CD1c-positive myeloid dendritic cell (primary cell): ENCODE results near the gene GTF2B.
"Not testable (repeated sequence)": the region's sequence is repeated elsewhere in the genome, so short reads cannot be mapped to it uniquely, and the experiment has no call there.

Source experiments
- DNase-seq: peaks from one replicate; pipeline ENCODE4 v3.0.0-alpha.2; 2016; ENCODE audit errors: extremely low spot score

GTF2B gene

DNA sequence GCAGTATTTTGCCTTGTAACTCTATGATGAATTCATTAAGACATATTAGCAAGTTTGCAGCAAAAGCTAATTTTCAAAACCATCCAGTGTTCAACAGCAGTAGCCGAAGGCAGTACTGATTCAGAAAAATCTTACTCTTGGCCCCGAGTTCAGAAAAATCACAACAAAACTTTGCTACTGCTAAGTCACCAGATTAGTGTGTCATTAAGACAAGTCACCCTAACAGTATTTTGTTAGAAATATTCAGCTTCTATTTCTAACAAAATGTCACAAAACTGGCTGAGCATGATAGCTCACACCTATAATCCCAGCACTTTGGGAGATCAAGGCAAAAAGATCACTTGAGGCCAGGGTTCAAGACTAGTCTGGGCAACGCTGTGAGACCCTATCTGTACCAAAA lies 8.2 kb downstream of the GTF2B start:
- no peak for DNase-seq

DNA sequence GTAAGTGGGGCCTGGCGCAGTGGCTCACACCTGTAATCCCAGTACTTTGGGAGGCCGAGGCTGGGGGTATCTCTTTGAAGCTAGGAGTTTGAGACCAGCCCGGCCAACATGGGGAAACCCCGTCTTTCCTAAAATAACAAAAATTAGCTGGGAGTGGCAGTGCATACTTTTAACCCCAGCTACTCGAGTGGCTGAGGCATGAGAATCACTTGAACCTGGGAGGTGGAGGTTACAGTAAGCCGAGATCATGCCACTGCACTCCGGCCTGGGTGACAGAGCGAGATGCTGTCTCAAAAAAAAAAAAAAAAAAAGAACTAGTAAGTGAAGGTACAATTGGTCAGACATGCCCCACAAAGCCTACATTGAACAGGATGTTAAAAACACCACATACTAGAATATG lies 10.7 kb downstream of the GTF2B start:
- DNase-seq: not testable (repeated sequence)

DNA sequence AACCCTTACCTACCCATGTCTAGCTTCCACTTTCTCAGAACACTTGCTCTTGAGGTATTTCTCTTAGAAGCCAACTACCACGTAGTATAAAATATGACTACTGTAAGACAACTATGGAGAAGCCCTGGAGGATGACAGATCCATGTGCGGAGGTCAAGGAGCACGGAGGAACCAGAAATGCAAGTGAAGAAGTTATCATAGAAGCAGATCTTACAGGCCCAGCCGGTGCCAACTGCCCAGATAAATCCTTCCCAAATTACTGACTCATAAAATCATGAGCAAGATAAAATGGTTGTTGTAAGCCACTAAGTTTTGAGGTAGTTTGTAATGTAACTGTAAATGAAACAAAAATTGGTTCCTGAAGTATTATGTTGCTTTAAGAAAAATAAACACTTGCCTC lies 12.6 kb downstream of the GTF2B start:
- DNase-seq: no peak

- no peak for DNase-seq
These were observed 13.5 kb downstream of the GTF2B start for GRCh38 chr1:88877911-88878310.

DNA sequence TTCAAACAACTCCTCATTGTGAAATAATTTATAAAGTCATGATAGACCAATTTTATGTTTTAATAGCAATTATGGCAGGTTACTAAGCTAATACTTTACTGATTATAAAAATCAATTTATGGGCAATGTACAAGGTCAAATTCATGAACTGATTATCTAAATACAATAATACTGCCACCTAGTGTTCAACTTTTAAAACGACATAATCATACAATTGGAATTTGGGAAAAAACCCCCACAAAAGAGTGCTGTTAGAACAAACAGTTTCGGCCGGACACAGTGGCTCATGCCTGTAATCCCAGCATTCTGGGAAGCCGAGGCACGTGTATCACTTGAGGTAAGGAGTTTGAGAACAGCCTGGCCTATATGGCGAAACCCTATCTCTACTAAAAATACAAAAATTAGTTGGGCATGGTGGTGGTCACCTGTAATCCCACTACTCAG lies 14.0 kb downstream of the GTF2B start:
- DNase-seq: peak; percentile 60

GRCh38 chr1:88876573-88877365 lies 14.6 kb downstream of the GTF2B start:
- no peak for DNase-seq

GRCh38 chr1:88875595-88875994 lies 15.8 kb downstream of the GTF2B start:
- DNase-seq: no peak

DNA sequence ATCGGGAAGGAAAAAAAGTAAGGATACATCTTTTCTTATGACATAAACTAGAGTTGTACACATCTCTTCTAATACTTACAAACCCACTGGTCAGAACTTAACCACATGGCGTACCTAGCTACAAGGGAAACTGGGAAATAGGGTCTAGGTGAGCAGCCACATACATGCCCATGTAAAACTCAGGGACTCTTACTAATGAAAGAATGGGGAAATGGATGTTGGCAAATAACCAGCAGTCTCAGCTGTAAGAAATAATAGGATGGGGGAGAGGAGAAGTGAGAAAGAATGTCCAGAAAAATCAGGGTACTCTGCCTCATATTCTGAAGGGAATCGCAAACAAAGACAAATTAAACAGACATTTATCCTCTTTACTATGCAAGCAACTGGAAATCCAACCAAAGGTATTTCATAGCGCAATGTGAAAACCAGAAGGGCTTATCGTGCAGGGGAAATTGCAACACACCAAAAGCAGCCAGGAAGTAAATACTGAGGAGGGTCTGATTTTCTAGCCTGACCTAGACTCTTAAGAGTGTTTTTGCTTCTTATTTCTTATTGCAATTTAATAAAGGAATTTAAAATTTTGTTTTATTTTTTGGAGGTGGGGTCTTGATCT lies 17.5 kb downstream of the GTF2B start:
- peak; percentile 17 for DNase-seq

DNA sequence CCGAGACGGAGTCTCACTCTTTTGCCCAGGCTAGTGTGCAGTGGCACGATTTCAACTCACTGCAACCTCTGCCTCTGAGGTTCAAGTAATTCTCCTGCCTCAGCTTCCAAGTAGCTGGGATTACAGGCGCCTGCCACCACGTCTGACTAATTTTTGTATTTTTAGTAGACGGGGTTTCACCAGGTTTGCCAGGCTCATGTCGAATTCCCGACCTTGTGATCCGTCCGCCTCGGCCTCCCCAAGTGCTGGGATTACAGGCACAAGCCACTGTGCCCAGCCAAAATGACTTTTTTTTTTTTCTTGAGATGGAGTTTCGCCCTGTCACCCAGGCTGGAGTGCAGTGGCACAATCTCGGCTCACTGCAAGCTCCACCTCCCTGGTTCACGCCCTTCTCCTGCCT lies 21.7 kb downstream of the GTF2B start:
- DNase-seq: not testable (repeated sequence)

GRCh38 chr1:88867743-88868521 lies 23.4 kb downstream of the GTF2B start:
- DNase-seq: no peak

GRCh38 chr1:88851303-88852063 lies 39.9 kb downstream of the GTF2B start:
- DNase-seq: no peak

DNA sequence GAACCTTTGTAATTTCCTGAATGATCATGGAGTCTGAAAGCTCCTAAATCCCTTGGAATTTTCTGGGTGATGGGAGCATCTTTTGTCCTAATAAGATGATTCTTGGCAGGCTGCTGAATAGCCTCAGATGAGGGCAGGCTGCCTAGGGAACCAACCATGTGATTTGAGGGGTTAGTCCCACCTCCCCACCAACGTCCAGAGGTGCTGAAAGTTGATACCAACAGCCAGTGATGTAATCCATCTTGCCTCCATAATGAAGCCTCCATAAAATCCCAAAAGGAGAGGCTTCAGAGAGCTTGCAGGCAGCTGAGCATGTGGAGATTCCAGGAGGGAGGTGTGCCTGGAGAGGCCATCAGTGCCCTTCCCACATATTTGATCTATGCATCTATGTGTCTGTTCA lies 43.7 kb downstream of the GTF2B start:
- DNase-seq: no peak

DNA sequence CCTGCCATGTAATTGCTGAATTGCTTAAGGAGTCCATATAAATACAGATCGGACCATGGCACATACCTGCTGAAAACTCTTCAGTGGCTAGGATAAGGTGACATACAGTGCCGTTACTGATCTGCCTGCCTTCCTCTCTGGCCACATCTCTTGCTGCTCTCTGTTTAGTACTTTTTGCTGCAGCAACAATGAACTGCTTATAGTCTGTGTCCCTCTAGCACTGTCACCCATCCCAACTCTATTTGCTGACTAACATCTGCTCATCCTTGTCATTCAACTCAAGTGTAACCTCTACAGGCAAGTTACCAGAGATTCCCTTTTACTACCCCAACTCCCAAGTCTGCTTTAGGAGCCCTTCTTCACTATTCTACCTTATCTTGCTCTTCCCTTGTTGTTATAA lies 65.6 kb downstream of the GTF2B start:
- no peak for DNase-seq

DNA sequence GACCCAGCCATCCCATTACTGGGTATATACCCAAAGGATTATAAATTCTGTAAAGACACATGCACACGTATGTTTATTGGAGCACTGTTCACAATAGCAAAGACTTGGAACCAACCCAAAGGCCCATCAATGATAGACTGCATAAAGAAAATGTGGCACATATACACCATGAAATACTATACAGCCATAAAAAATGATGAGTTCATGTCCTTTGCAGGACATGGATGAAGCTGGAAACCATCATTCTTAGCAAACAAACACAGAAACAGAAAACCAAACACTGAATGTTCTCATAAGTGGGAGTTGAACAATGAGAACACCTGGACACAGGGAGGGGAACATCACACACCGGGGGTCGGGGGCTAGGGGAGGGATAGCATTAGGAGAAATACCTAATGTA lies 71.7 kb downstream of the GTF2B start:
- not testable (repeated sequence) for DNase-seq

DNA sequence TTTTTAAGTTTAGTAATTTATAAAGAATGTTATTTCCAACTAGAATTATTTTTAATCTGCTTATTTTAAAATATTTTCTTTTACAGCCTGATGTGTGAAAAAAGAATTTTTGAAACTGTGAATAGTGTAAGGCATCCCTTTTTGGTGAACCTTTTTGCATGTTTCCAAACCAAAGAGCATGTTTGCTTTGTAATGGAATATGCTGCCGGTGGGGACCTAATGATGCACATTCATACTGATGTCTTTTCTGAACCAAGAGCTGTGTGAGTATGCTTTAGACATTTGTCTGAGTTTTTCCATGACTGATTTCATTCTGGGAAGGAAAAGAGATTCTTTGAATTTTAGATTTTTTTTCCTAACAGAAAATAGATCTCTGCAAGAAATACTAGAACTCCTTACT lies 77.9 kb downstream of the GTF2B start:
- DNase-seq: no peak

- DNase-seq: no peak
These were observed 79.0 kb downstream of the GTF2B start for GRCh38 chr1:88812366-88812765.

DNA sequence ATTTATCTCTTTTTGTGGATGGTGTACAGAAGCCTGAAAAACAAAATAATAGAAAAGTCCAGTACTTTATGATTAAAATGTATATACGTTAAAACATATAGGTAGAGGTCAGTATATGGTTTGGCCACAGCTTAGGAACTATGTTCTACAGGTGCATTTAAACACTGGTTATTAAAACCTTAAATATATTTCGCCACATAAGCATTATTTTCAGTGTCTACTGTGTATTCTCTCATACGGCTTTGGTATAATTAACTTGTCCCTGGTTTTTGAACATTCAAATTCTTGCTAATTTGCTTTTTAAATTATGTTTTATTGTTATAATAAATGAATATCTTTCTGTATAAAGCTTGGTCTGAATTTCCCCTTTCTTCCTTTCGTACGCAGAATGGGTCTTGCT lies 87.9 kb downstream of the GTF2B start:
- no peak for DNase-seq

GRCh38 chr1:88802950-88803349 lies 88.4 kb downstream of the GTF2B start:
- no peak for DNase-seq
